GM10266 (cell line): ENCODE measurements around the gene PRR18.

Experiments used
- DNase-seq: peaks from one replicate; pipeline ENCODE4 v3.0.0; 2012; ENCODE audit errors: extremely low spot score
- TF ChIP-seq, protein P1 (sequence below): IDR thresholded peaks from 2 replicates; pipeline ENCODE4 v1.5.1; 2012; ENCODE audit warnings: mild to moderate bottlenecking, low read depth; ENCODE audit not compliant: control insufficient read depth, insufficient read depth; ENCODE audit errors: missing control alignments

PRR18 gene, protein sequence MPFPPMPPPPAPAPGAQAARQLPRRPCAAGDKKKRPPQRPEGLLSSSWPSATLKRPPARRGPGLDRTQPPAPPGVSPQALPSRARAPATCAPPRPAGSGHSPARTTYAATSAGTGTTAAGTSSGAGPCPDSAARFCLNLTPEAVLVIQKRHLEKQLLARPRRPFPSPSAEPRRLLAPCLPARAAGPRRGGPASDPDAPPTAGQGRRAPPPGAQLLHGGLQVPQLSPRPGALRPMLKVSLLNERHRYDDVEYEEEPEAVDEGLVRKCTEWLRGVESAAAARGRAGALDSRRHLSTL

DNA sequence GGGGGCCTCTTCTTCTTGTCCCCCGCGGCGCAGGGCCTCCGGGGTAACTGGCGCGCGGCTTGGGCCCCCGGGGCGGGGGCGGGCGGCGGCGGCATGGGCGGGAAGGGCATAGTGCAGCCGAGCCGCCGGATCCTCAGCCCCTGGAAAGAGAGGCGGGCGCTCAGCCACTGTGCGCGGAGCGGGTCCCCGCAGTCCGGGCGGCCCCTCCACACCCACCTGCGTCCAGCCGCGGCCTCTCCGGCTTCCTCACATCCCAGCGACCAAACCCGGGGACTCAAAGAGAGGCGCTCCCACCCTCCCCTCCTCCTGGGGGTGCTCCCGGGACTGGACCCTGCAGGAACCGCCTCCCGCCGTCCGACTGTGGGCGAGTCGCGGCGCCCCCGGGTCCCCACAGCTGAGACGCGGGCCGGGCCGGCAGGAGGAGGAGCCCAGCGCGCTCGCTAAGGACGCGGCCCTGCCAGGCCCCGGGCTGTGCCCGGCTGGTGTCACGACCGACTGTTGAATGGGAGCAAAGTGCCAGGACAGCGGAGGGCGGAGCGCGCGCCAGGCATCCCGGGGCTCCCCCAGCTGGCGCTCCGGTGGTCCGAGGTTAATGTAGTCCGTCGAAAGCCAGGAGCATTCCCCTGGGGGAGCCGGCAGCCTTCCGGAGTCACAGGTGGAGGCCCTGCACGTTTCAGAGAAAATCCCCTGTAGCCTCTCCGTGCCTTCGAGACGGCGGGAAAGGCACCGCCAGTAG, at the start of gene PRR18:
PRR18 (minus strand) TSS at position 360 of the 736 bp plus-strand sequence; CDS start at position 110, 250 bp downstream.
- peak; percentile 71 for DNase-seq
- TF ChIP-seq, protein P1, sequence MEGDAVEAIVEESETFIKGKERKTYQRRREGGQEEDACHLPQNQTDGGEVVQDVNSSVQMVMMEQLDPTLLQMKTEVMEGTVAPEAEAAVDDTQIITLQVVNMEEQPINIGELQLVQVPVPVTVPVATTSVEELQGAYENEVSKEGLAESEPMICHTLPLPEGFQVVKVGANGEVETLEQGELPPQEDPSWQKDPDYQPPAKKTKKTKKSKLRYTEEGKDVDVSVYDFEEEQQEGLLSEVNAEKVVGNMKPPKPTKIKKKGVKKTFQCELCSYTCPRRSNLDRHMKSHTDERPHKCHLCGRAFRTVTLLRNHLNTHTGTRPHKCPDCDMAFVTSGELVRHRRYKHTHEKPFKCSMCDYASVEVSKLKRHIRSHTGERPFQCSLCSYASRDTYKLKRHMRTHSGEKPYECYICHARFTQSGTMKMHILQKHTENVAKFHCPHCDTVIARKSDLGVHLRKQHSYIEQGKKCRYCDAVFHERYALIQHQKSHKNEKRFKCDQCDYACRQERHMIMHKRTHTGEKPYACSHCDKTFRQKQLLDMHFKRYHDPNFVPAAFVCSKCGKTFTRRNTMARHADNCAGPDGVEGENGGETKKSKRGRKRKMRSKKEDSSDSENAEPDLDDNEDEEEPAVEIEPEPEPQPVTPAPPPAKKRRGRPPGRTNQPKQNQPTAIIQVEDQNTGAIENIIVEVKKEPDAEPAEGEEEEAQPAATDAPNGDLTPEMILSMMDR, result no peak

DNA sequence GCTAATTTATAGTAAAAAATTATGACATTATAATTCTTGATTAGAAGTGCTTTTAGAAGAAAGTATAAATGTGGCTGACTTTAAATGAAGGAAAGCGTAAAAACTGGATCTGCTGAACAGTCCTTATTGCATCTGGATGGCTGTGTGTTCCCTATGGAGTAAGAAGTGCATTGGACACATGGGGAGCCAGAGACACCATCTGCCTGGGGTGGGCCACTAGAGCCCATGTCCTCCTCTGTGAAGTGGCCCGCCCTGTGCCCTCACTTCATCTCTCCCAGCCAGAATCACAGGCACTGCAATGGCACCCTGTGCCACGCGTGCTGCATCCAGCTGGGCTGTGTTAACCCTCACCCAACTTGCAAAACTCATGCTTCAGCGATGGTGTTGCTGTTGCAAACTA, 47.4 kb upstream of the PRR18 start:
- no peak for DNase-seq
- TF ChIP-seq, protein P1, result no peak

DNA sequence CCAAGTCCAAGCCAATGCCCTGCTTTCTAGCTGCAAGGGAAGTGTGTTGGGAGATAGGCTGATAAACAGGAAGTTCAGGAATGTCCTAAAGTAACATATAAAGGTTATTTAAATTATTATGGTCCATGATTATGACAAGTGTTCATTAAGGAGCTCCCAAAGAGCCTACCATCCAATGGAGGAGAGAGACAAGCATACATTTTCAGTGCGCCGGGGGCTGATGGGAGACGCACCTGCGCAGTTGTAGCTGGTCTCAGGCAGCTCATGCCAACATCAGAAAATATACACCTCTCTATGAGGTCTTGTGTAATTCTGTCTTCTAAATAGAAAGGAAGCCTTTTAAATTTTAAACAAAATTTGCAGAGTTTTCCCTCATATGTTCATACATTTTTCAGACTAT, 46.8 kb upstream of the PRR18 start:
- TF ChIP-seq, protein P1, result no peak
- DNase-seq, result no peak

DNA sequence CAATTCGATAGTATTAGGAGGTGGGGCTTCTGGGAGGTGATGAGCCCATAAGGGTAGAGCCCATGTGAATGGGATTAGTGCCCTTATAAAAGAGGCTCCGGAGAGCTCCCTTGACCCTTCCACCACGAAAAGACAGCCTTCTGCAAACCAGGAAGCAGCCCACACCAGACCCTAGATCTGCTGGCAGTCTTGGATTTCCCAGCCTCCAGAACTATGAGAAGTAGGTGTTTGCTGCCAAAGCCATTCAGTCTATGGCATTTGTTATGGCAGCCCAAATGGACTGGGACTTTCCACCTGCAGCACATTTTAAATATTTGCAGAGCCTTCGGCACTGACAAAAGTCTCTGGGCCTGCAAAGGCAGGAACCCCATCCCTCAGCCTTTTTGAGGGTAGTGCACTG, 46.0 kb upstream of the PRR18 start:
- TF ChIP-seq, protein P1, result no peak
- DNase-seq, result no peak

DNA sequence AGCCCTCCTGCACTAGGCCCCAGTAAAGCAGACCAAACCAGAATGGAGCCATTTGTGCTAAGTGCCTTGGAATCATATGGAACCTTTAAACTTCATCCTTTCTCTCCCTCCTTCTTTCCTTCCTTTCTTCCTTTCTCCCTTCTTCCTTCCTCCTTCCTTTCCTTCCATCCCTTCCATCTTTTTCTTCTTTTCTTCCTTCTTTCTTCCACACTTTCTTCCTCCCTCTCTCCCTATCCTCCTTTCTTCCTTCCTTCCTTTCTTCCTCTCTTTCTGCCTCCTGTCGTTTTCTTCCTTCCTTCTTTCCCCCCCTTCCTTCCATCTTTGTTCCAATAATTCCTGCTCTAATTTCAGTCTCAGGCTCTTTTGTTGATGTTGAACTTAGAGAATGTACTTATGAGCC, 45.3 kb upstream of the PRR18 start:
- TF ChIP-seq, protein P1, result no peak
- DNase-seq, result no peak

DNA sequence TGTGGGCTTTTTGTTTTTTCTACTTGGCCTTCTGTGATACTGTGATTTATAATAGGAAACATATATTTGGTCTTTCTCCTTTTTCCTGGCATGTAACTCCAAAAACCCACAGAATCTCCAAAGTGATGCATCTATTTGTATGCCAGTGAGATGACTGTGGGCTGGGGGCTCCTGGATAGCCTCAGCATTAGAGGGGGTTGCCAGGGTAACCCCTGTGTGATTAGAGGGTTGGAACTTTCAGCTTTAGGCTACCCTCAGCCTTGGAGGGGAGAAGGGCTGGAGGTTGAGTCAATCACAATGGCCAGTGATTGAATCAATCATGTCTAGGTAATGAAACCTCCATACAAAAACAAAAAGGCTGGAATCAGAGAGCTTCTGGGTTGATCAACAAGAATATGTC, 44.7 kb upstream of the PRR18 start:
- TF ChIP-seq, protein P1, result no peak
- DNase-seq, result no peak

DNA sequence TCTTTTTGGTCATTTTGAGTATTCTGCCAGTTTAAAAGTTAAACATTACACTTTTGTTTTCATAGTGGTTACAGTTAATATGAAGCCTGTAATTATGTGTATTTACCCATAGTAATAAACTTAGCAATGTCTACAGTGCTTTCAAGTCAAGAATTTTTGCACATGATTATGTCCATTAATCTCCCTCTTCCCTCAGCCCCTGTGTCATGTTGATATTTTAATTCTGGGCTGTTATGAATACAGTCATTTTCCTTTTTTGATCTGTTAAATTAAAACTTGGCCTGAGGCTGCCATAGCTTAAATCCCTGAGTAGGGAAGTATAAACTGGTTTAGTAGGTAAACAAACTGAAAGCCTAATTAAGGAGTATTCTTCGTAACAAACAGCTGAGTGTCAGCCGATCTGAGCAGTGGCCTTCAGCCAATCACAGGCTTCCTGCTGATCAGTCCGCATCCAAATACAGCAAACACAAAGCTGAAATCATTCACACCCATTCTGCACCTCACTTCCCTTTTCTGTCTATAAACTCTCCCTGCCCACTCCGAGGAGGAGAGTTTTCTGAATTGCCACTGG, 43.6 kb upstream of the PRR18 start:
- DNase-seq, result peak; percentile 77
- TF ChIP-seq, protein P1, result no peak
